Stimulated activated CD4-positive, alpha-beta T cell treated with anti-CD3 and anti-CD28 coated beads, Interleukin-4, amount 100 ng/mL, for 48 hours (primary cell): ENCODE results near the gene RBMS3.

Experiments used
- DNase-seq, 2 donors: peaks; one replicate each; pipeline ENCODE4 v3.0.0-alpha.2; 2020; ENCODE audit warnings: low read depth in 2 of 2

Gene RBMS3

GRCh38 chr3:29677421-29677820, 396.6 kb downstream of the RBMS3 start:
- no peak for DNase-seq

- DNase-seq, result no peak
Observed at GRCh38 chr3:29679944-29680343, 399.1 kb downstream of the RBMS3 start.

DNA sequence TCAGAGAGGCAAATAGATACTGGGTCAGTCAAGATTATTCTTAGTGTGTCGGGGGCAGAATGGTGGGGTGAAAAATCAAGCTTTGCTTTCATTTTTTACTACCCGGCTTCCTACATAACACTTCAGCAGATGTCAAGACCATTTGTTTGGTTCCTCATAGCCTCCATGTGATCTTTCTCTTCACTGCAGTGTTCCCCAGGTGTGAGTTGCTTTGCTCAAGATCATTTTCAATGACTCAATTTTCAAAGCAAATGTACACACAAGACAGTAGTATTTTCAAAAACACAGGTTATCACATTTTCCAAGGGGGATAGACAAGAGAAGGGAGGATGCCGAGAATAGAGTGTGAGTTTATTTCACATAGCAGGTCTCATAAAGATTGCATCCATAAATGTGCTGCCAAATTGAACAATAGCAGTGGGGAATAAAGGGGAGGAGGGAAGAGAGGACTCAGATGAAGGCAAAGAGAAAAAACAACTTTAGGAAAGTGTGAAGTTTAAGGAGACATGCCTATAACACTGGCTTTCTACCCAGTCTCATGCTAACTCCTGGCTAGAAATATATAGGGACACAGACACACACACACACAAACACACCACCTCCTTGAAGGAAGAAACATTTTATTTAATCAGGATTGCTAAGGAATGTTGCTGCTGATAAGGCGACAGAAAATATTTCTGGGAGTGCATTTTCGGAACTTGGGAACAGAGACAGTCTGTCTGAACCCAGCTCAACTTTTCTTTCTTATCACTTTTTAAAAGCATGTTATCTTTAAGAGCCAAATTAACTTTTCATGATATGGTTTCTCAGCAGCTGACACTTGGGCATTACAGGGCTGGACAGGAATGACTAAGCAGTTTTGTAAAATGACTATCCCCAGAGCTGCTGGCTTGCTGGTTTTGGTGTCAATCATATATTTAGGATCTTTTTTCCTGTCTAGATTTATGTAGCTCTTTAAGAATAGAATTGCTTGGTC, 402.4 kb downstream of the RBMS3 start:
- DNase-seq, result no peak

- no peak for DNase-seq
Observed at GRCh38 chr3:29686889-29687592, 406.2 kb downstream of the RBMS3 start.

DNA sequence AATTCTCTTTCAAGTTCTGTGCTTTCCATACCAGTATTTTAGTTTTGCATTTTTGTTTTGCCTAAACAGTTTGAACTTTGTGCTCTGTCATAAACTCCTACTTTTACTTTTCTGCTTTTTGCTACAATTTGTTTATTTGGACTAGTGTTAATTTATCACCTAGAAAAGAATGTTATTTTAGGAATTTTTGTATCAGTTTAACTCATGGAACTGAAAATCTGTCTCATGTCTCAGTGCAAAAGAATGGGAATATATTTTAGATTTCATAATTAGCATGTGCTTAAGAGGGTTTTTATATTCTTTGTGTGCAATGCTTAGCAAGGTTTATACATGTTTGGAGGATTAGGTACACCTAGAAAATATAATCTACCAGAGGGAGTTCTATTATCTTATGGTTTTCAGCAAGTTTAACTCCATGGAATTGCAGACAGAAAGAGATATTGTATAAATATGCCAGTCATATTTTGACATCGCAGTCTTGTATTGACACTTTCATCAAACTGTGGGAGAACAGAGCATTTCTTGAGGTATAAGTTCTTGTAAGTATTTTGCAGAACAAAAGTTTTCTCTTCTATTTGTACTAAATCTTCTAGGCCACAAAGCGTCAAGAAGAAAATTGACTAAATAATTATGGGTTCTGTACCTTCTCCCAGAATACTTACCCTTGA, 409.9 kb downstream of the RBMS3 start:
- DNase-seq, result no peak

DNA sequence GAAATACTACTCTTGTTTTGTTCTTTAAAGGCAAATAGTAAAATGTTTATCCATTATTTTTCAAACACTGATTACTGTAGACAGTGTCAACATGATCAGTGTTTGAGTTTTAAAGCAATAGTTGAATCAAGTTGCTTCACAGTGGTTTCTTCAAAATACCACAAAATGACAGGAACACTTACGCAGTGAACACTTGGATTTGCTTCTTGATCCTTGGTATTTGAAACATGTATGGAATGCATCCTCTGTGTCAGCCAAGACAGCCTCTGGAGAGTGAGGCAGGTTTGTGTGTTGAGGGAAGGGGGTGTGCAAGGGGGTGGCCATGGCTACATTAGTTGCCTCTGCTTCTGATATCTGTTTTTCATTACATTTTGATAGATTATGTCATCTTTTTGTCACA, 413.0 kb downstream of the RBMS3 start:
- no peak for DNase-seq

- DNase-seq, result no peak
Observed at GRCh38 chr3:29694331-29694730, 413.5 kb downstream of the RBMS3 start.

- no peak for DNase-seq
Observed at GRCh38 chr3:29694783-29695182, 413.9 kb downstream of the RBMS3 start.

DNA sequence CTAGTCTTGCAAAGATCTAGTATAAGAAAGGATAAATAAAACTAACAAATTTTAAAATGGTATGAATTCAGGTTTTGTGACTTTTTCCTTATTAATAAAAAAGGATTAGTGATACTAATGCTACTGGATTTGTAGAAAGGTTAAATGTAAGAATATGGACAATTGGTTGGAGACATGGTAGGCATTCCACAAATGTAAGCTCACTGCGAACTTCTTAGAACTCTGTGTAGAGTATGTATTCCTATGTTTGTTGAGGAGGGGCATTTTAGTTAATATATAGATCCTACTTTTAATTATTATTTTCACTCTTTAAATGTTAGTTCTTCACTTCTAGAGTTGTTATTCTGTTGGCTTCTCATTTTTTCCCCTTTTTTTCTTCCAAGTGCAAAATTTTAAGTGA, 414.3 kb downstream of the RBMS3 start:
- no peak for DNase-seq

DNA sequence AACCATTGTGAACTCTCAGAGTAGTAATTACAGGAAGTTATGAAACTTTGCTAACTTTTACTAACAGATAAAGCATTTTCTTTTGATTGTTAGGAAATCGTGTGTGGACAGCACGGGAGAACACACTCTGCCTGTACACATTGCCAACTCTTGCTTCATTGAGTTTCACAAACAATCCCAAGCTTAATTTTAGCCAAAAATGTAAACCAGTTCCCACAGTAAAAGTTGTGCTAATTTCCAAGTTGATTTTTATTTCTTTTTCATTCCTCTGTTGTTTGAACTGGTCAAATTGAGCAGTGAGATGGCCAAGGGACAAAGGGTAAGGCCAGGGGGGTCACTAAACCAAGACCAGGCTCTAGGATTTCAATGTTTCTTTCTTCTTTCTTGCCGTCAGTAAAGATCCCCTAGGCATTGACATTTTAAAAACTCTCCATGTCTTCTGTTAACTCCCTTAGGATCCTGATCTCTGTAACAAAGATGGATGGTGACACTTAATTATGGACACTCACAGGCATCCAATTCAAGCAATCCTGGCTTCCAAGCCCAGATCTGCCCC, 414.9 kb downstream of the RBMS3 start:
- DNase-seq, result no peak

DNA sequence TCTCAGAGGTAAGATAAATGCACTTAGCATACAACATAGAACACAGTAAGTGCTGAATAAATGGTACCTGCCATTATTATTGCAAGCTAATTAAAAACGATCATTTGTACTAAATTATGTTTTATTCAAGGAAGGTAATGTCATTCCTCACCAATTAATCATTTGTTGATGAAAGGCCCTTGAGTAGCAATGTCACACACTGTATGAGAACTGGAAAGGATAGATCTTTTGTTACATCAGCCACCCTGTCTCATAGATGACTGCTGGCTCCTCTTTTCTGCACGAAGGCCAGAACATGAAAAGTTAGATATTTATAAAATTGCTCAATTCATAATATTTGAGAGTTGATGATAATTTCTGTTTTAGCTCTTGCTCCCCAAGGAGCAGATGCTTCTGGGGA, 415.4 kb downstream of the RBMS3 start:
- no peak for DNase-seq

GRCh38 chr3:29697989-29698388, 417.1 kb downstream of the RBMS3 start:
- DNase-seq, result no peak

DNA sequence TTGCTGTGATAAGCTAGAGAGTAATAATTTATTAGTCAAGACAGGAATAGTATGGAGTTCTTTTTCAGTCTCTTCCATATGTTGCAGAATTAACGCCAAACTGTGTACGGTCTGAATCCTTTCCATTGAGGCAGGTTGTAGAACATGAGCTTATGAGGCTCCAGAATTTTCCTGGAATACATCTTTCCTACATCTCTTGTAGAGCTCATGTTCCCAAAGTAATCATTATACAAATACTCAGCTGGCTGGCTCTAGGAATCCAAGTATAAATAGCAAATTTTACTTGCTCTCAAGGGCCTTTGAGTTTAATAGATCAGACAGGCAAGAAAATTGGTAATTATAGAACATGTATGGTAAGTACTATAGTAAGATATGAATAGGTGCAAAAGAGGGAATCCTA, 419.4 kb downstream of the RBMS3 start:
- DNase-seq, result no peak

- DNase-seq, result no peak
Observed at GRCh38 chr3:29701326-29701983, 420.6 kb downstream of the RBMS3 start.

GRCh38 chr3:29705906-29706844, 425.3 kb downstream of the RBMS3 start:
- no peak for DNase-seq

- DNase-seq, result no peak
Observed at GRCh38 chr3:29708884-29709283, 428.0 kb downstream of the RBMS3 start.

- DNase-seq, result no peak
Observed at GRCh38 chr3:29711255-29711771, 430.4 kb downstream of the RBMS3 start.

DNA sequence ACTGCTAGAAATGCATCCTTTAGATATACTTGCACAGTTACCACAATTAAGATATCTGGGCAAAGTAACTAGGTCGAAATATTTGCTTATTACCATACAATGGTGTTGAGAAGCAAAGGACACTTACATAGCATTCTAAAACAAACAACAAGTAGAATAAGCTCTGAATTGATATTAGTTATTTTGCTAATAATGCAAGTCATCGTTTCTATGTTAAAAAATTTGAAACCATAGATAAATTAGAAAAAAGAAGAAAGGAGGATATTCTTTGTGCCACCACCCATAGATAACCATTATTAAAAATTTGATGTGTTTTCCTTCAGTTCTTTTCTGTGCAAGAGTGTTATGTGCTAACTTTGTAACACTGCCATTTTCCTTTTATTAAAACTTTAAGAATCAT, 435.3 kb downstream of the RBMS3 start:
- DNase-seq, result no peak

- no peak for DNase-seq
Observed at GRCh38 chr3:29718661-29719065, 437.8 kb downstream of the RBMS3 start.

DNA sequence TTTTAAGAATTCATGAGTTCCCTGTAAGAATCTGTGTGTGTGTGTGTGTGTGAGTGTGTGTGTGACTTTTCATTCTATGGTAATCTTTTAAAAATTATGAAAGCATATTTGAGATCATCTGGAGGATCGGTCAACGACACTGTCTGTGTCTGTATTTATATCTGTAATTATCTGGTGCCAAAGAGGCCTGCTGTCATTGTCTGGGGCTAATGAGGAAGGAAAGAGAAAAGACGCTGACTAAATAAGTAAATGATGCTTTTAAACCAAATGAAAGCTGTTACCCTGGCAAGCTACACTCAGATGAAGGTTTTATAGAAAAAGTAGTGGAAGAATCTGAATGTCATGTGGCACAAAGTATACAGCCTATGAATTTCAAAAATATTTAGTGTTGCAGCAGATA, 439.8 kb downstream of the RBMS3 start:
- DNase-seq, result no peak
